HG03432 (cell line): ENCODE measurements around the gene SMIM38.
"Not testable (repeated sequence)": the region's sequence is repeated elsewhere in the genome, so short reads cannot be mapped to it uniquely, and the experiment has no call there.

Experiments
- ATAC-seq: cut with Tn5 transposase; IDR thresholded peaks from one replicate; pipeline ENCODE4 v1.9.1; 2021; ENCODE audit warnings: mild to moderate bottlenecking, moderate library complexity; ENCODE audit not compliant: unreplicated experiment

SMIM38 gene

GRCh38 chr11:69137151-69137844 lies 18.4 kb upstream of the SMIM38 start:
- ATAC-seq = no peak

- ATAC-seq = no peak
These were observed 17.5 kb upstream of the SMIM38 start for GRCh38 chr11:69138265-69138664.

GRCh38 chr11:69140161-69140560 lies 15.6 kb upstream of the SMIM38 start:
- ATAC-seq = not testable (repeated sequence)

GRCh38 chr11:69140635-69141034 lies 15.1 kb upstream of the SMIM38 start:
- ATAC-seq = no peak

GRCh38 chr11:69141742-69142141 lies 14.0 kb upstream of the SMIM38 start:
- ATAC-seq = no peak

GRCh38 chr11:69142895-69143294 lies 12.8 kb upstream of the SMIM38 start:
- no peak for ATAC-seq

GRCh38 chr11:69144316-69145049 lies 11.3 kb upstream of the SMIM38 start:
- ATAC-seq = no peak

GRCh38 chr11:69145050-69145380 lies 10.7 kb upstream of the SMIM38 start:
- no peak for ATAC-seq

GRCh38 chr11:69148377-69148762 lies 7.4 kb upstream of the SMIM38 start:
- no peak for ATAC-seq

GRCh38 chr11:69148806-69149205 lies 6.9 kb upstream of the SMIM38 start:
- no peak for ATAC-seq

GRCh38 chr11:69149338-69150045 lies 6.2 kb upstream of the SMIM38 start:
- not testable (repeated sequence) for ATAC-seq

GRCh38 chr11:69150175-69150574 lies 5.6 kb upstream of the SMIM38 start:
- no peak for ATAC-seq

- ATAC-seq = no peak
These were observed 3.9 kb upstream of the SMIM38 start for GRCh38 chr11:69151836-69152235.

- no peak for ATAC-seq
These were observed 2.9 kb upstream of the SMIM38 start for GRCh38 chr11:69152733-69153421.

- ATAC-seq = no peak
These were observed 2.1 kb upstream of the SMIM38 start for GRCh38 chr11:69153661-69154060.

GRCh38 chr11:69154211-69154913 lies 1.4 kb upstream of the SMIM38 start:
- ATAC-seq = no peak

- ATAC-seq = no peak
These were observed 815 bp upstream of the SMIM38 start for GRCh38 chr11:69154938-69155301.

- ATAC-seq = no peak
These were observed 502 bp downstream of the SMIM38 start for GRCh38 chr11:69156235-69156639.

- ATAC-seq = no peak
These were observed 979 bp downstream of the SMIM38 start for GRCh38 chr11:69156673-69157155.

- no peak for ATAC-seq
These were observed 1.6 kb downstream of the SMIM38 start for GRCh38 chr11:69157156-69157821.
